ENCODE data around the gene CD6. TPM values are rescaled to one million over a fixed set of nuclear protein-coding genes. Genes with fewer than 3 reads are reported as not detected.

Gene CD6
- polyA plus RNA-seq, 2 of the 4 experiments (the other 2 are of a cell fraction): 0.06 TPM

DNA sequence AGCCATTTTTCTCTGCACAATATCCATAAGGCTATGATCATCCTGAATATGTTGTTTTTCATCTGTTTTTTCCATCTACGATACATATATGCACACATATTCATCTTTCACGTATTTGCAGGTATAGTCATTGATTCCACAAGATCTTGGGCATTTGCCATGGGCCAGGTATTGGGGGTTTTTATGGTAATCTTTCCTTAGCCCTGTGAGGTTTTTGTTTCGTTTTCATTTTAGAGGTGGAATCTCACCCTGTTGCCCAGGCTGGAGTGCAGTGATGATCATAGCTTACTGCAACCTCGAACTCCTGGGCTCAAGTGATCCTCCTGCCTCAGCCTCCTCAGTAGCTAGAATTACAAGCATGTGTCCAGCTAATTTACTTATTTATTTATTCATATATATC, 20.0 kb downstream of the CD6 start:
- FAIRE-seq (no peak), DNase-seq (ENCODE audit: low read depth in 1 of 2, low spot score in 1 of 2) (no peak), ATAC-seq (no peak)
- Histone ChIP-seq H3K27ac (no peak overlapping the region), H3K4me3 (no peak overlapping the region), H3K4me1 (peaks cover 7% of the 10 kb centered on the region), H3K4me2 (no peak overlapping the region), H3K9me3 (no peaks in the 10 kb centered on the region)
- WGBS (ENCODE audit: missing lambda C conversion rate): 45% methylated on average over 4 of the region's 4 CpGs
- TF ChIP-seq RNF2 (IDR thresholded peaks at IDR 0.05; ENCODE audit: borderline replicate concordance, low read depth) (no peak), CBX2 (IDR thresholded peaks at IDR 0.05; ENCODE audit: borderline replicate concordance, low read depth) (no peak), NPAS2 (CRISPR knock-in tag; IDR thresholded peaks at IDR 0.05; ENCODE audit: borderline replicate concordance) (no peak), ZC3H11A (IDR thresholded peaks at IDR 0.05) (no peak), HEYL (CRISPR knock-in tag; IDR thresholded peaks at IDR 0.05) (no peak), HMGXB4 (CRISPR knock-in tag; IDR thresholded peaks at IDR 0.05; ENCODE audit: borderline replicate concordance) (no peak), FOSB (CRISPR knock-in tag; IDR thresholded peaks at IDR 0.05) (no peak), ESRRA (IDR thresholded peaks at IDR 0.05; ENCODE audit: borderline replicate concordance, low read length) (no peak)
- TF ChIP-seq, protein P1, sequence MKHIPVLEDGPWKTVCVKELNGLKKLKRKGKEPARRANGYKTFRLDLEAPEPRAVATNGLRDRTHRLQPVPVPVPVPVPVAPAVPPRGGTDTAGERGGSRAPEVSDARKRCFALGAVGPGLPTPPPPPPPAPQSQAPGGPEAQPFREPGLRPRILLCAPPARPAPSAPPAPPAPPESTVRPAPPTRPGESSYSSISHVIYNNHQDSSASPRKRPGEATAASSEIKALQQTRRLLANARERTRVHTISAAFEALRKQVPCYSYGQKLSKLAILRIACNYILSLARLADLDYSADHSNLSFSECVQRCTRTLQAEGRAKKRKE (CRISPR knock-in tag; IDR thresholded peaks at IDR 0.05; ENCODE audit: low read depth): no peak
- TF ChIP-seq, protein P2, sequence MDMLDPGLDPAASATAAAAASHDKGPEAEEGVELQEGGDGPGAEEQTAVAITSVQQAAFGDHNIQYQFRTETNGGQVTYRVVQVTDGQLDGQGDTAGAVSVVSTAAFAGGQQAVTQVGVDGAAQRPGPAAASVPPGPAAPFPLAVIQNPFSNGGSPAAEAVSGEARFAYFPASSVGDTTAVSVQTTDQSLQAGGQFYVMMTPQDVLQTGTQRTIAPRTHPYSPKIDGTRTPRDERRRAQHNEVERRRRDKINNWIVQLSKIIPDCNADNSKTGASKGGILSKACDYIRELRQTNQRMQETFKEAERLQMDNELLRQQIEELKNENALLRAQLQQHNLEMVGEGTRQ (IDR thresholded peaks at IDR 0.05): no peak
- CTCF ChIA-PET: interaction anchor here (0.8 to 1.2 kb wide), 2 partner anchors 28 to 393 kb away, joined by 3 read pairs; no protein-coding TSS in a partner anchor
- POLR2A ChIA-PET: no interaction called here

DNA sequence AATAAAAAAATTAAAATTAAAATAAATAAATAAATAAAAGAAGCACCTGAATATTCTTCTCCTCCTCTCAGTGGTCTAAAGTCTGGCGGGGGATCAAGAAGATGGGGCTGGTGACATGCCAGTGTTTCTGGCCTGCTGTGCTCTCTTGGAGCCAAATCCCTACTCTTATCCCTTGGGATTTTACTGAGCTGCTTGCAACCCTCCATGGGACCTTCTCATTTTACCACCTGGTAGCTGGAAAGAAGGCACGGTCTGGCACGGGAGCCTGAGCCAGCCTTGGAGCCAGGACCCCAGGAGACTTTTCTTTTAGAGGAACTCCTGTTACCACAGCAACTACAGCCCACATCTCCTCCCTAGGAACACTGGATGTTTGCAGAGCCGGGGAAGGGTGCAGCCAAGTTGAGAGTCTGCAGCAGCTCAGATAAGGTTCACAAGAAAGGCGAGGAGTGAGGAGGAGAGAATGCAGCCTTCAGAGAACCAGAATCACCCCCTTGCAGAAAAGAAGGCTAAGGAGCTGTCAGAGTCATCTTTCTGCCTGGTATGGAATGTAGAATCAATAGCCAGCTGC, 21.4 kb downstream of the CD6 start:
- no peak overlapping the region for H3K4me3 ChIP-seq
- no peak for TF ChIP-seq MYC (IDR thresholded peaks at IDR 0.05; ENCODE audit: borderline replicate concordance, low read length)
- TF ChIP-seq MAFK (IDR thresholded peaks at IDR 0.05; ENCODE audit: partially characterized antibody): no peak
- no peak for TF ChIP-seq NR3C1 (IDR thresholded peaks at IDR 0.05)
- no peak for TF ChIP-seq HMGXB4 (CRISPR knock-in tag; IDR thresholded peaks at IDR 0.05; ENCODE audit: borderline replicate concordance)
- no peak for TF ChIP-seq EHF (CRISPR knock-in tag; IDR thresholded peaks at IDR 0.05)
- no peak for TF ChIP-seq ZNF302 (CRISPR knock-in tag; IDR thresholded peaks at IDR 0.05)
- TF ChIP-seq FOXS1 (CRISPR knock-in tag; IDR thresholded peaks at IDR 0.05): no peak
- TF ChIP-seq ESRRA (IDR thresholded peaks at IDR 0.05; ENCODE audit: borderline replicate concordance, low read length): no peak
- no peak for TF ChIP-seq SMC3 (IDR thresholded peaks at IDR 0.05)
- no peak for TF ChIP-seq KDM1A (IDR thresholded peaks at IDR 0.05; ENCODE audit: low read depth)
- TF ChIP-seq EP300 (IDR thresholded peaks at IDR 0.05): no peak
- TF ChIP-seq CBX2 (IDR thresholded peaks at IDR 0.05; ENCODE audit: borderline replicate concordance, low read depth): no peak
- no peak for TF ChIP-seq RFX5 (IDR thresholded peaks at IDR 0.05)
- TF ChIP-seq CBX8 (IDR thresholded peaks at IDR 0.05): no peak
- no peak for TF ChIP-seq BCL3 (IDR thresholded peaks at IDR 0.05)
- TF ChIP-seq BHLHE40 (IDR thresholded peaks at IDR 0.05; ENCODE audit: low read depth, low read length): no peak
- no peak for TF ChIP-seq CHD2 (IDR thresholded peaks at IDR 0.05; ENCODE audit: low read length, partially characterized antibody)
- no peak for TF ChIP-seq ZC3H11A (IDR thresholded peaks at IDR 0.05)
- no peak for TF ChIP-seq FOSL2 (IDR thresholded peaks at IDR 0.05)
- no peak for TF ChIP-seq FOSL2 (CRISPR knock-in tag; IDR thresholded peaks at IDR 0.05)
- peaks cover 11% of the 10 kb centered on the region for H3K4me1 ChIP-seq
- no peak for FAIRE-seq
- no peak overlapping the region for H3K27ac ChIP-seq
- DNase-seq (ENCODE audit: low read depth in 1 of 2, low spot score in 1 of 2): no peak
- no peak overlapping the region for H3K4me2 ChIP-seq
- H3K9me3 ChIP-seq: no peaks in the 10 kb centered on the region
- peak in 1 of 2 experiments; percentile 25; a peak in 2 of 6 replicates for ATAC-seq
- ChIA-PET POLR2A (no interaction called here), CTCF (interaction anchor here (2.3 kb wide), 1 partner anchor 195 kb away, joined by 6 read pairs; no protein-coding TSS in a partner anchor)
- WGBS (ENCODE audit: missing lambda C conversion rate): 22% methylated on average over 5 of the region's 5 CpGs
